HFFc6 (cell line): ENCODE data around the gene MUSK. TPM values are rescaled to one million over a fixed set of nuclear protein-coding genes. Genes with fewer than 3 reads are reported as not detected.

Source experiments
- DNase-seq: peaks from one replicate; pipeline ENCODE4 v3.0.0-alpha.2; 2018
- H3K27ac Mint-ChIP-seq: 2 replicates; pipeline ENCODE4 v1.8.0; 2020; ENCODE audit warnings: mild to moderate bottlenecking, mixed read lengths
- H3K27me3 Mint-ChIP-seq: 2 replicates; pipeline ENCODE4 v1.8.0; 2021; ENCODE audit warnings: mild to moderate bottlenecking, moderate library complexity, mixed read lengths; ENCODE audit not compliant: insufficient read depth
- H3K36me3 Mint-ChIP-seq: 2 replicates; pipeline ENCODE4 v1.8.0; 2021; ENCODE audit warnings: low read depth, mixed read lengths
- H3K4me1 Mint-ChIP-seq: 2 replicates; pipeline ENCODE4 v1.8.0; 2020; ENCODE audit warnings: low read depth, mixed read lengths
- H3K4me3 Mint-ChIP-seq: 2 replicates; pipeline ENCODE4 v1.8.0; 2020; ENCODE audit warnings: mild to moderate bottlenecking, moderate library complexity, mixed read lengths
- H3K9me3 Mint-ChIP-seq: 2 replicates; pipeline ENCODE4 v1.8.0; 2020; ENCODE audit warnings: mild to moderate bottlenecking, mixed read lengths
- long read RNA-seq: library from polyadenylated mRNA; unstranded; transcript quantifications from one replicate; pipeline ENCODE4 v2.0.0, GENCODE V29; 2019
- total RNA-seq, 6 experiments: library from RNA; stranded (reverse); fragmentation: NEBNext Ultra II Directional; extraction: Animal tissue kit (Norgen Biotek cat#: 25700); gene quantifications; 2 replicates in 1 of 6; 3 replicates in 5 of 6; pipeline ENCODE4 v1.2.3, GENCODE V29; 2021
- TF ChIP-seq, protein P1 (sequence below): fragments of 200-600 bp; sonication (generic); IDR thresholded peaks from 2 replicates; pipeline ENCODE4 v1.5.0; 2021; ENCODE audit warnings: antibody characterized with exemption, mild to moderate bottlenecking

Gene MUSK
- under 1 TPM in 4 of 6 experiments, not detected in 2; 0.11 to 0.23 (median 0.14) TPM for total RNA-seq
- long read RNA-seq, result 0 reads

DNA sequence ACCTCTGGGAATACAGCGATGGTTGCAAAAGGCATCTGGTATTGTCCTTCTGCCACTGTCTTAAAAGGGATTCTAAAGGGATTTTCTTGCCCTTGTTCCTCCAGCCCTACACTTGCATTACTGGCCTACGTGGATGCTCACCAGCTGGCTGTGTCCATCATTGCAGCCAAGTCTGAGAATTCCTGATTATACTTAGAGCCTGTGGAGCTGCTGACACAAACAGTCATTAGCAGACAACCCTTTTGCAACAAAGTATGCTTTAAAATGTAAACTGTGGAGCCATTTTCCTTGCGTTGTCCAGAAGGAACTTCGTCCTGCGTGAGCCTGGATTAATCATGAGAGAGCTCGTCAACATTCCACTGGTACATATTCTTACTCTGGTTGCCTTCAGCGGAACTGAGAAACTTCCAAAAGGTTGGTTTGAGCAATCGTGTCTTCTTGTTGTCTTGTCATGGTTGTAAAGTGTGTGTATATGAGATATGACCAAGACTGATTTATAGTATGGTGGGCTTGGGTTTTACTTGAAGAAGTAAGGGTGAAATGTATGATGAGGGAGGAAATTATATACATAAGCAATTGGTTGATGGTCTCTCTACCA lies at the start of gene MUSK:
Gene MUSK (plus strand): TSS at position 222 of the 598 bp plus-strand sequence. CDS start 114 bp downstream, at position 336.
- H3K27me3 Mint-ChIP-seq, result no peaks in the 10 kb centered on the region
- no peak within 1 kb of the TSS for H3K4me3 Mint-ChIP-seq
- H3K9me3 Mint-ChIP-seq, result no peaks in the 10 kb centered on the region; the same call in 1 of the 2 replicates
- no peak for DNase-seq
- no peaks in the 10 kb centered on the region for H3K36me3 Mint-ChIP-seq
- peaks cover 13% of the 10 kb centered on the region; the same call in 1 of the 2 replicates for H3K4me1 Mint-ChIP-seq
- H3K27ac Mint-ChIP-seq, result no peak within 1 kb of the TSS
- TF ChIP-seq, protein P1, sequence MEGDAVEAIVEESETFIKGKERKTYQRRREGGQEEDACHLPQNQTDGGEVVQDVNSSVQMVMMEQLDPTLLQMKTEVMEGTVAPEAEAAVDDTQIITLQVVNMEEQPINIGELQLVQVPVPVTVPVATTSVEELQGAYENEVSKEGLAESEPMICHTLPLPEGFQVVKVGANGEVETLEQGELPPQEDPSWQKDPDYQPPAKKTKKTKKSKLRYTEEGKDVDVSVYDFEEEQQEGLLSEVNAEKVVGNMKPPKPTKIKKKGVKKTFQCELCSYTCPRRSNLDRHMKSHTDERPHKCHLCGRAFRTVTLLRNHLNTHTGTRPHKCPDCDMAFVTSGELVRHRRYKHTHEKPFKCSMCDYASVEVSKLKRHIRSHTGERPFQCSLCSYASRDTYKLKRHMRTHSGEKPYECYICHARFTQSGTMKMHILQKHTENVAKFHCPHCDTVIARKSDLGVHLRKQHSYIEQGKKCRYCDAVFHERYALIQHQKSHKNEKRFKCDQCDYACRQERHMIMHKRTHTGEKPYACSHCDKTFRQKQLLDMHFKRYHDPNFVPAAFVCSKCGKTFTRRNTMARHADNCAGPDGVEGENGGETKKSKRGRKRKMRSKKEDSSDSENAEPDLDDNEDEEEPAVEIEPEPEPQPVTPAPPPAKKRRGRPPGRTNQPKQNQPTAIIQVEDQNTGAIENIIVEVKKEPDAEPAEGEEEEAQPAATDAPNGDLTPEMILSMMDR, result no peak

DNA sequence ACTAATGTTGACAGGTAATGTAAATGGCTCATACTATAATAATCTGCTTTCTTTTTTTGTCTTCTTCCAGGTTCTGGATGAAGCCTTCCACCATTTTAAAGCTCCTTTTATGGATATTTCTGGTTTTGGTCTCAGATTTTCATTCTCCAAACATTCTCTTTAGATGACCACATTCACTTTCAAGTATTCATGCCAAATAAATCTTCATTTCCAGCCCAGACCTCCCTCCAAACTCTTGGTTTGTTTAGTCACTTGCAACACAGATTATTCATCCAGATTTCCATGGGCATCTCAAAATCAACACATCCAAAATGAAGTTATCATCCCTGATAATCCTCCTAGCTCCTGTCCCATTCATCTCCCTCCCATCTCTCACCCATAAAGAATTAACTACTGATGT lies 48.8 kb upstream of the MUSK start:
- TF ChIP-seq, protein P1, result no peak

DNA sequence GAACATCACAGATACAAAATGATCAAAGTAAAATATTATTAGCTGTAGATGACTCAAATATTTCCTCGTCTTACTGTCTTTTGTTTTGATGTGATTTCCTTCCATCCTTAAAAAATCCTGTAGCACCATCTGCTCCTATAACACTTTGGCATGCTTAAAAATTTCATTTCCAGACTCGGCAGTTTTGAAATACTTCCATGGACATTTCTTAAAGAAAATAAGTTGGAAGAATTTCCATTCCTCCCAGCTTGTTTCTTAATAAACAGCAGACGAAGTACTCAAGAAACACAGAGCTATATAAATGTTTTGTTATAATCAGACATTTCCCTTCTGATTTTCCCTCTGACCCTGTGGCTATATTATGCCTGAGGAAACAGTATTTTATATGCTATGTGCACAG lies 47.9 kb upstream of the MUSK start:
- Mint-ChIP-seq H3K27ac (no peak overlapping the region), H3K9me3 (no peaks in the 10 kb centered on the region), H3K4me3 (no peak overlapping the region), H3K27me3 (no peaks in the 10 kb centered on the region; the same call in 1 of the 2 replicates), H3K4me1 (peaks cover 31% of the 10 kb centered on the region), H3K36me3 (no peaks in the 10 kb centered on the region)
- TF ChIP-seq, protein P1, result no peak
- DNase-seq, result no peak

More for the DNA sequence above, 48.8 kb upstream of the MUSK start:
- no peak overlapping the region; the same call in 1 of the 2 replicates for H3K27ac Mint-ChIP-seq
- H3K36me3 Mint-ChIP-seq, result no peaks in the 10 kb centered on the region
- H3K9me3 Mint-ChIP-seq, result no peaks in the 10 kb centered on the region
- no peak overlapping the region for H3K4me3 Mint-ChIP-seq
- H3K27me3 Mint-ChIP-seq, result no peaks in the 10 kb centered on the region; the same call in 1 of the 2 replicates
- H3K4me1 Mint-ChIP-seq, result peaks cover 32% of the 10 kb centered on the region
- DNase-seq, result peak; percentile 33

DNA sequence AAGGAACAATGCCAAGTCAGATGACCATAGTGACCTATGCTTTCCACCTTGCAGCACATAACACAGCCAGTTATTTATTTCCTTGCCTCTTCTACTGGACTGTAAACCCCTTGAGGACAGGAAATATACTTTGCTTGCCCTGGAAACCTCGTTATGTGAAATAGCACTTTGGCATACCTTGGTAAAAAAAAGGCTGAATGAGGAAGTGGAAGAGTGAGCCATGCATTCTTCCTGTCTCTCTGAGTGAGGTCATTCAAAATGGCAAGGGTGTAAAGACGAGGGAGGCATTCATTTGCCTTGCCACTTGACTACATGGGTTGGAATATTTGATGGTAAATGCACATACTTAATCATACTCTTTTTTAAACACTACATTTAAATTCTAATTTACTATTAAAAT lies 46.2 kb upstream of the MUSK start:
- peaks cover 40% of the 10 kb centered on the region for H3K4me1 Mint-ChIP-seq
- TF ChIP-seq, protein P1, result no peak
- H3K36me3 Mint-ChIP-seq, result no peaks in the 10 kb centered on the region
- no peaks in the 10 kb centered on the region for H3K9me3 Mint-ChIP-seq
- no peak overlapping the region for H3K4me3 Mint-ChIP-seq
- H3K27me3 Mint-ChIP-seq, result no peaks in the 10 kb centered on the region; the same call in 1 of the 2 replicates
- H3K27ac Mint-ChIP-seq, result no peak overlapping the region
- no peak for DNase-seq

DNA sequence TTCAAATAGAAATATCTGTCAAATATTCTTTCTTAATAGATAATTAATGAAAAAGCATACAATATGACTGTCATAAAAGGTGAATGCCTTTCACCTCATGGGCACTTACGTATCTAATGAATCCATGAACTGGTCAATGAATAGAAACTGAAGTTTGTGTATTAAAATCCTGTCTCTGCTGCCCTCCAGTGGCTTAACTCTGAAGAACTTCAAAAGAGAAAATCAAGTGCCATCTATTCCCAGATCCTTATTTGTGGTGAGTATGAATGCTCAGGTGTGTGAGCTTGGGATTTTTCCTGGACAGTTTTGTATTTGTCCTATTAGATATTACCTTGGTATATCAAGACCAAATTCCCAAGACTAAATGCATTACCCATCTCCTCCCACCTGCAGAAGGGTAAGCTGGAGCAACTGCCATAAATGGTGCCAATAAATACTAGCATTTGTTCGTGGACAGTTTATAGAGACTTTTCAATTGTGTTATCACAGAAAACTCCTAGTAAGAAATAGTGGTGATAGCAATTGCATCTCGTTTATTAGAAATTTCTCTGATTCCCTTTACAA lies 45.0 kb upstream of the MUSK start:
- H3K9me3 Mint-ChIP-seq, result no peaks in the 10 kb centered on the region
- TF ChIP-seq, protein P1, result peak; percentile 90
- no peaks in the 10 kb centered on the region for H3K36me3 Mint-ChIP-seq
- no peak overlapping the region for H3K4me3 Mint-ChIP-seq
- H3K4me1 Mint-ChIP-seq, result peaks cover 49% of the 10 kb centered on the region
- no peak overlapping the region for H3K27ac Mint-ChIP-seq
- peak; percentile 50 for DNase-seq
- no peaks in the 10 kb centered on the region; the same call in 1 of the 2 replicates for H3K27me3 Mint-ChIP-seq
